Dedifferentiated amniotic fluid mesenchymal stem cell (primary cell): Measurements from ENCODE around the gene LRRC8D.

ENCODE experiments used
- DNase-seq: peaks from one replicate; pipeline ENCODE4 v3.0.0-alpha.2; 2016; ENCODE audit errors: extremely low spot score

The LRRC8D gene

DNA sequence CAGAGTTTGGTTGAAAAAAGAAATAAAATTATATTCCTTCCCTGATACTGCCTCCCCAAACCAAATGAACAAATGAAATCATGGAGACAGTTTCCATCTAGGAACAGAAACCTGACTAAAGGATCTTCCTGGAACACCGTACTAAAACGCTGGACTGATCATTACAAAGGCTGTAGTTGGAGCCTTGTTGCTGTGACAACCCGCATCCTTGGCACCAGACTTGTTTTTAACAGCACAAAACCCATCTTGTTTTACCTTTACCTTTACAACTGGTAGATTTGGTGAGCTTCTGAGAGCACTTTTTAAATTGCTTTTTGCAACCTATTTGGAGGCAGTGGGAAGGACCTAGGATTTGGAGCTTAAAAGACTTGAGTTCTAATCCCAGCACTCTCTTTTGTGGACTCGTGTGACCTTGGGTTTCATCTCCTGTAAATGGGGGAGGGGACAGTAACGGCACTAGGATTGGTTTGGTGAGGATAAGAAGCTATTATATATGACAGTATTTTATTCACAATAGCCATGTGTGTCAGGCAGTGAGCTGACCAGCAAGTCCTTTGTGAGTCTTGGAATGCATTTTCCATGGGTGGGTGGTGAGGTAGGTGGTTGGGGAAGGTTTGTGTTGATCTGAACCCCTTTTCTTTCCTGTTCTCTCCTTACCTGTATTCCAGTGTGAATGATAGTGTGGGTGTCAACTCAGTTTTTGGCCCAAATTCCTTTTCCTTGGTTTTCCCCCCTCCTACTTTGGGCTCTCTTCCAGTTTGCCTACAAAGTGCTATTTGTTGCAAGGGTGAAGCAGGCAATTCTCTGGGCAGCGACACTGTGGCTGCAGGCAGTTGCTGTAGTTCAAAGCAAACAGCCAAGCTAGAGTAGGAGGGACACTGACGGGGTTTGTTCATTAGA lies 12.6 kb downstream of the LRRC8D start:
- no peak for DNase-seq

DNA sequence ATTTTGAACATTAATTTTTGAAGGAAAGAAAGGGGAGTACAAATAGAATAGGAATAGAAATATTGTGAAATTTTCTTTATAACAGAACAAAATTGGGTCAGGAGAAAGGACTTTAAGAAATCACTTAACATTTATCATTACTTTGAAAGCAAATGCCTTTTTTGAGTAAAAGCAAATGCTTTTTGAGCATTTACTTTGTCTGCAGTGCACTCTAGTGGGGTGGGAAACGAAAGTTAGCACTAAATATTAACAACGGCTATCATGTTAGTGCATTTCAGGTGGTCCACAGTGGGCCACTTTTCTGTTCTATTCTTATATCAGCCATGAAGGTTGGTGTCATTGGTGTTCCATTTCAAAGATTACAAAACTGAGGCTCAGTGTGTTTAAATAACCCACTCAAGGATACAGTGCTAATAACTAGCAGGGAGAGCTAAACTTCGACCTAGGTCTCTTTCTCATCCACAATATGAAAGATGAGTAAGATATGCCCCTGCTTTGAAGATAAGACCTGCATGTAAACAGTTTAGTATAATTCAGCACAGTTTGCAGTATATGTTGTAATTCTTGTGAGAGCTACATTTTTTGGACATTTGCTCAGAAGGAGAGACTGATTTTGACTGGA lies 13.4 kb downstream of the LRRC8D start:
- DNase-seq = no peak

DNA sequence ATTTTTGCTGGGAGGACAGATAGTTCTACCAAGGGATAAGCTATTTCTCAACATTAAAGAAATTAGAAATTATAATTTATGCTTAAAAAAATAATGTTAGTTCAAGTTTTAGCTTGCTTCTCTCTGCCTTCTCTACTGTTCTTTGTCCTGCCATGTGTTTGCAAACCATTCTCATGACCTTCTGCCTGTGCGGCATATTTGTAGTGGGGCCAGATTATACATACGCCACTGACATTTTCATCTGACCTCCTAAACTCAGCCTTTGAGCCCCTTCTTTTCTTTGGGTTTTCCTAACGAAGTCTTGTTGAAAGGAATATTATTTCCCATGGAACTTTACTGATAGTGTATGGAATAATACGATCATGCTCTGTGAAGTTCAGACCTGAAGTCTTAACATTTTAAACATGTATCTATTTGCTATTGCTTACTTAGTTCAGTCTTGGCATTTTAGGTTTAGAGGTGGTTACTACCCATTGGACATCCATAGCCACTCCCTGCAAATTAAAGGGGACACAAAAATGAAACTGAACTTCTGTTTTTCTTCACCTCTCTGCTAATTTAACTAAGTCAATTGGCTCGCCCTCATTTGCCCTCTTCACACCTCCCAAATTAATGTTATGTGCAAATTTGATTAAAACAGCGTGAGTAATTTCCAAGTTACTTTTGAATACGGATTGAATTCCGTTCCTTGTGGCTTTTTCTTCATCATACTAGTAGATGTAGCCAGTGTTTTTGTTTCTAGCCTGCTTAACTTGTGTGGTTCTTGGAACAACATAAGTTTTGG lies 15.6 kb downstream of the LRRC8D start:
- DNase-seq = no peak

DNA sequence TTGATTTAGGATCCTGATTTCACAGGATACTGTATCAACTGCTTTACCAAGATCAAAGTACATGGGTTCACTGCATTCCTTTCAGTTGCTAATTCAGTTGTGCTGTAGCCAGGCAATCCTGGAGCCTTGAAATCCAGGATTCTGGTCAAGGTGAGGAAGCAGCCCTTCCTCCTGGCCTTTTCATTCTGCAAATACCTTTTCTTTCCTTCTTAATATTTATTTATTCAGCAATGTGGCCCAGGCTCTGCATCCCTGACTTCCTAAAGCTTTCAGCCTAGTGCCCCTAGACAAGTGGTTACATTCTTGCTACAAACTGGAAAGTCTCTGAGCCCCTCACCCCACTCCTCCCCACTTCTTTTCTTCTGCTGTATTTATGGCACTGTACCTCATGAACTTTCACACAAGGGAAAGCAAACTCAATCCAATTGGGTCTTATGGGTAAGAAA lies 16.2 kb downstream of the LRRC8D start:
- no peak for DNase-seq

DNA sequence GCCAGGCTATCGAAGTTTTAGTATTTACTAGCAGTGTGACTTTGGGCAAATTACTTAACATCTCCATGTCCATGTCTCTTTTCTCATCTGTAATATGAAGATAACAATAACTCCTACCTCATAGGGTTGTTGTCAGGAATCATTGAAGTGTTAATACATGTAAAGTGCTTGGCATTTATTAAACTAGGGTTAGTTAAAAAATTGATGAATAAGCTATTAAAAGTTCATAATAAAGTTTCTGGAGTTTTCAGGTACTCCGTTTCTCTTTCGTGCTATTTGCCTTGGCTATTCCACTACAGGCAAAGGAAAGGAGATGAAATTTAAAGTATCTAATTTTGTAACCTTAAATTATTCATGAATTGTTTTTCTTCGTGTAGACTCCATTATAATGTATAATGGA lies 16.7 kb downstream of the LRRC8D start:
- no peak for DNase-seq

DNA sequence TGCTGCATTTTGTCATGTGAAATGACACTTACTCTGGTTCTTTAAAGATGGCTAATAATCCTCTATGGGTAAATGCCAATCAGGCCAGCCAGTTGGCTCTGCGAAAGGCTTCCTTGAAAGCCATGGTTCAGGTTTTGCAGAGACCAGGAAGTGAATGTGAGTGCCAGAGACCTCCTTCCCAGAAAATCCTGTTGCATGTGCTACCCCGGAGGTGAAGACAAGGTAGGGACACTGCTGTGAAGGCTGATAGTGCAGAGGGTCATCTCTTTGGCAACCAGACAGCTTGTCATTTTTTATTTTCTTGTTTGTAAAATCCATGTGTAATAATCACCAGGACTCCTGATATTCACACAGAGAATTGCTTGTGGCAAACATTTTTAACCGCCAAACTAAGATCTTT lies 18.7 kb downstream of the LRRC8D start:
- DNase-seq = no peak

DNA sequence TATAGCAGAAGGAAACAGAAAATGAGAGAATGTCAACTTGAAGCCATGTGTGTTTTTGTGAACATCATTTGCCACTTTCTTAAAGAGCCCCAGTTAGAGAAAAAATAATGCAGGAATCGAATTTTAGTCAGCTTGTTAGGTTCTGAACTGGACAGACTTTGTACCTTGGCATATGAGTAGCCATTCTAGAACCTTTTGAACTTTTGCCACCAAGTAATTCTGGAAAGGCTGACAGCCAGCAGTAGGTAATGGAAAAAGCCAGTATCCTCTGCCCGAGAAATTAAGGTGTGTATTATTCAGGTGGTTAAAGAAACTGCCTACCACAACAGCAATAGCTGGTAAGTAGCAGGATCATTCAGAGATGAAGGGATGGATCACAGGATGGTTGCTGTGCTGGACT lies 20.7 kb downstream of the LRRC8D start:
- no peak for DNase-seq

DNA sequence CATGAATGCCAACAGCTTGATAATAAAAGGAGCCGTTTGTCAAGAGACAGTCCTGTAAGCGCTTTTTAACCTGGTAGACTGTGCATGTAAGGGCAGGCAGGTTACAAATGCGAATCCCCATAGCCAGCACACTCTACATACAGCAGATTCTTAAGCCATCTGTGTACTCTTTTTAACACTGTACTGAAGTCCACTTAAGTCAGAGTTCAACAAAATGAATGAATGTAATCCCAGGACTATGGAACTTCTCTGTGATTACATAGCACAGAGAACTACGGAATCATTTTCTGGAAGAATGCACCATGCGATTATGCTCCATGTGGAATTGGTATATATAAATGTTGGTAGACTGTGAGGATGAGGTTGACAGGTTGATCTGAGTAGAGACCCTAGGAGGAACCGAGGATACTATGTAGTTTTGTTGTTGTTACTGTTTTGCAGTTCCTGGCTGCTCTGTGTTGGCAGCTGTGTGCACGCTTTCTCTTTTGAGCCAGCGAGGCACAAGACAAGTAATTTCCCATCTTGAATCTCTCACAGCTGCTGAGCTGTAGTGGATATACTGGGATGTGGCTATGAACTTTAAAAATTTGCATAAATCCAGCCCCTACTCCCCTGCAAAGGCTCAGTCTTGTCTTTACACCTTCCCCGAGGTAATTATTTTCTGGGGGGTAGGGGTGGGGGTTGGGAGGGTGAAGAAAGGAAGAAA lies 21.9 kb downstream of the LRRC8D start:
- DNase-seq = peak; percentile 28

DNA sequence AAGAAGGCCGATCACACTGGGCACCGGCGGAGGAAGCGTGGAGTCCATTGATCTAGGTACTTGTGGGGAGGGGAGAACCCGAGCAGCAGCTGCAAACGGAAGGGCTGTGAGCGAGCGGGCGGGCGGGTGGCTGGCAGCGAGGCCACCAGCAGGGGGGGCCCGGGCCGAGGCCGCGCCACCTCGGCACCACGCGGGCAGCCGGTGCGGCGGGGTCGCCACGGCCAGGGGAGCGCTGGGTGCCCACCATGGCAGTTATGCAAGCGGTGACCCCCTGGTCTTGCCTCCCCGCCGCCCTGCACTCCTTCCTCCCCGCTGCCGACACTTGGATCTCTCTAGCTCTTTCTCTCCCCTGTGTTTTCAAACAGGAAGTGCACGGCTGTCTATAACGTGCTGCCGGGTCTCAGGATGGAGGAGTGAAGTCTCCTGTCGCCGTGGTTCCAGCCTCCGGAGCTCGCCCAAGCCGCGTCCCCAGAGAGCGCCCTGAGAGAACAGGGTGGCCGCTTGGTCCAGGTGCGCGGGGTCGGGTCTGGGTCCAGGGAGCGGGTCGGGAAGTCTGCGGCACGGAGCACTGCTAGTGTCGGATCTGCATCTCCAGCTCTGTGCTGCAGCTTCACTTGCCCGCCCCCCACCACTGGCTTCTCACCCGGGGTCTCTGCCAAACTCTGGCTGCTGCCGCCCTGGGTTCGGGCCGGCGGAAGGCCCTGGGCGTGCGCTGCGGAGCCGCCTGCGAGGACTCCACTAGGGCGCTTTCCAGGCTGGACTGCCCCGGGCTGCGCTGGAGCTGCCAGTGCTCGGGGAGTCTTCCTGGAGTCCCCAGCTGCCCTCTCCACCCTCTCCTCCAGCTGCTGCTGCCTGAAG lies 22.7 kb downstream of the LRRC8D start:
- peak; percentile 36 for DNase-seq

DNA sequence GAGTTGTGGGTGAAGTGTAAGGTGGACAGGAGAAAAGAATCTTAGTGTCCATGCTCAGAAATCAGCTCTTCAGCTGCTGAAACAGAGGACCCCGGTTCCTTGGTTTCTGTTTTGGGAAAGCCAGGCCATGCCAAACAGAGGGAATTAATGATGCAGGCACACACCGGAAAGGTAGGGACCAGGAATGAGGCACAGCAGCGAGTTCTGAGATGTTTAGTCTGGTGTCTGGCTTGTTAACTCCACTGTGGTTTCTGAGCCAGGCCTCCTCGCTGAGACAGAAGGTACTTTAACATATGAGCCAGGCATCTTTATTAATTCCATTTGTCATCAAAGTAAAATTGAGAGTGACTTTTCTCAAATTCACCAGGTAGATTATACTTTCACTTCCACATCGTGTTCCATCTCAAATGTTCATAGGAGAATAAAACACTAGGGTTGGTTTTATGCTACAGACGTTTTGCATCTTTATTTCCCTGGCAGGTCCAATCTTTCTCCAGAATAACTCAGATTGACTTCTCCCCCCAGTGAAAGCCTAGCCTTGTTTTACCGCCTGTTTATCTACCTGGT lies 23.5 kb downstream of the LRRC8D start:
- no peak for DNase-seq

DNA sequence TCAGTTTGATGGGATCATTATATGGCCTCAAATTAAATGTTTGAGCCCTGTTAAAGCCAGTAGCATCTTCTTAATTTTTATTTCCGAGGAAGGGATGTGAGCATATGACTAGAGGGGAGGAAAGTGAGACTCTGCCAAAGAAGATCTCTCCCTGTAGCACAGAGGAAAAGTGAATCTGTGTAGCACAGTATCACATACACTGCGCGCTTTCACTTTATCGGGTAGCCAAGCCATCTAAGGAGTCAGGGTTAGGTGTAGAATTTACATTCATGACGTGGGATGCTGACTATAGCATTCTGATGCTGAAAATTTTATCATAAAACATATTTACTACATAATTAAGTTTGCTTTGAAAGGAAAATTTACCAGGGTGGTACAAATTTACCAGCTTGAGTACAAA lies 24.0 kb downstream of the LRRC8D start:
- no peak for DNase-seq

DNA sequence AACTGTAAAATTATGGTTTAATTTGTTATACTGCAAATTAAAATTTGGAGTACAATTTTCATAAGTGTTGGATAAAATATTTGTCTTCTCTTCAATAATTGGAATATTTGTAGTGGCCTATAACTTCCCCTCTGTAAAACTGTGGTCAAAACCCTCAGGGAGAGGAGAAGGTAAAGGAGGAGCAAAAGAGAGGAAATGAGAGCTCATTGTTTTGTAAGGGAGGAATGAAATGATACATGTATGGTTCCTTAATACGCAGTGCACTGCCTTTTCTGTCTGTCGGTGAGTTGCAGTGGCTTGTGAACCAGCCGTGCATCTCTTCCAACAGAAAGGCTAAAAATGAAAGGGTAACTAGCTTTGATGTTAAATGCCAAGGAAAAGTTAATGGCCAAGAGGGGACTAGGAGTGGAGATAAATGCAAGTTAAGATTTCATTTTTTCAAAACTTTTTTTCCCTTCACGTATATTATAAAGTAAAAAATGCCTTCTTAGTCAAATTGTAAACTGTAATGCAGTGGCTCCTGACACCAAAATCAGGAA lies 26.4 kb downstream of the LRRC8D start:
- no peak for DNase-seq

DNA sequence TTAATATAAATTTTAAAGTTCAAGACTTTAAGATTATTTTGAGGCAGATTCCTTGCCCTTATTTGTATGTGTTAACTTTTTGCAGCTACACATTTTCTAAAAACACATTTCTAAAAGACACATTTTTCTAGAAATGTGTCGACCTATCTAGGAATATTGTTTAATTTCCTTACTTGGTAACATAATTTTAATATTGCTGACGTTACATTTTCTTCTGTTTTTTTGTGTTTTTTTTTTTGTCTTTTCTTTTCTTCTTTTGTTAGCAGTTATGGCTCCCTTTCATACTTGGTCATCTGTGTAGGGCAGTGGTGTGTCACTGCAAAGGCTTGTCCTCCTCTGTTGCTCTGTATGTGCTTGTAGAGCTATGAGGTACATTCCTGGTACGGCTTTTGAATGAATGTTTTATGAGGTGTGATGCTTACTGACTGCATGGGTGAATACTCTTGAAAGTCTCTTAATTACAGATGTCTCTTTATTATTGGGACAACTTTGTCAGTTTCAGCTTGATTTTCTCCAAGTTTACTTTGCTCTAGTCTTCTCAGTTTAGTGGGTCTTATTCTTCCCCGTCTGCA lies 30.1 kb downstream of the LRRC8D start:
- DNase-seq = no peak

DNA sequence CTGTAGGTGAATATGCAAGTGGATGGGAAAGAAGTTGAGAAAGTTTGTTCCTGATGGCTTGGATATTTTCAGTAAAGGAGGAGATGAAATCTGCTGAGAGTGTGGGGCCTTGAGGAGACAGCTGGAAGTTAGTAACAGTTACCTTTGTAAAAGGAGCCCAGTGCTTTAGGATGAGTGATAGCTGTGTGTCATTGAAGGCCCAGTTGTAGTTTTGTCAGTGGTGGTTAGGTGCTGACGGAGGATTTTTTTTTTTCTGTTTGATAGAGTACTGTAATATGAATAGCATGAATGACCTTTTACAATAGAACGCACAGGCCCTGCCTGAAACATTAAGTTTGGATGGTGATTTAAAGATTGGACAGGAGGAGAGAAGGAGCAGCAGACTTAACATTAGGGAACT lies 33.3 kb downstream of the LRRC8D start:
- no peak for DNase-seq

DNA sequence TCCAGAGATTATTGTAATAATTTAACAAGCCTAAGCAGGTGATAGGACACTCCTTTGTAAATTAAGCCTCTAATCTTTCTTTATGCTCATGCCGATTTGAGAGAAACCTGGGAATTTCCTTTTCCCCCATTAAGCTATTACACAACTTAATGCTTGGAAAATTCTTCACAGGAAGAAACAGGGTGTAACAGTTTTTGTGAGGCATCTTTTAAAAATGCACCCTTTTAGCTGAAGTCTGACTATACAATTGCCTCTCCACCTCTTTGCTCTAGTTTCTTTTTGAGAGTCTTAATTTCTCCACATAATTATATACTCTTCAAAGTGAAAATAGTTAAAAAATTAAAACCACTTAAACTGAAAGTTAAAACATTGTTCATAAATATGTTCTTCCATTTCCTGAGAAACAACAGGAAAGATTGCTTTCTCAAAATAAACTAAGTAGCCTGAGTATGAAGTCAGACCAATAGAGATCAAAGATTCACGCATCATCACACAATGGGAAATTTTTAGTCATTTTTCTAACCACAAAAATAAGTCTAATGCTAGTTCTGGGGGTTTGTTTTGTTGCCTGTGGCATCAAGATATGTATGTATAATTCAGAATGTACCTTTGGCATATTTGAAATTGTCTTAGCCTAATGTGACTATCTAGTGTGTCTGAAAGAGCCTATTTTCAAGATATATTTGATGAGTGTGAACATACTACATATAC lies 34.7 kb downstream of the LRRC8D start:
- DNase-seq = peak; percentile 47

DNA sequence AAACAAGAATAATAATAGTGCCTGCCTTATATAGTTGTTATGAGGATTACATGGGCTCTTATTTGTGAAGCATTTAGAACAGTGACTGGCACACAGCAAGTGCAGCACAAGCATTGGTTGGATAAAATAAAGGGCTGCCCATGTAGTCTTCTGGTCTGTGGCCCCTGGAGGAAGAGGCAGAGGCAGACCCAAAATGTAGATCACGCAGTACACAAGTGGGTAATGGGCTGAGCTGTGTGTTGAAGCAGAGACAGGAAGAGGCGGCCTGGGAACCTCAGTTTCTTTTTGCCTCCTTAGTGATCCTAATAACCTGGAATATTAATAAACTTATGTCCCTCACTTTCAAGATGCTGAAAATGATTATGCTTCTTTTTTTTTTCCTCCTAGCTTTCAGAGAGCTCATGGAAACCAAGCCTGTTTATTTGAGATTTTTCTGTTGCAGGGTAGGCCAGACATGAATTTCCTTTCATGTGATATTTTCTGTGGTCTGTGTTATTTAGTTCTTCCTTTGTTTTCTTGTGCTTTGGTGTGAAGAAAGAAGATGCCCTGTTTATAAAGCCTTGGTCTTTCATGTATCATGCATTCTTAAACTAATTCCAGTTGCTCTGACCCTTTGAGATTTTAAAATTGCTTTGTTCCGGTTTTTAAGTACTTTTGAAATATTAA lies 42.5 kb downstream of the LRRC8D start:
- no peak for DNase-seq

DNA sequence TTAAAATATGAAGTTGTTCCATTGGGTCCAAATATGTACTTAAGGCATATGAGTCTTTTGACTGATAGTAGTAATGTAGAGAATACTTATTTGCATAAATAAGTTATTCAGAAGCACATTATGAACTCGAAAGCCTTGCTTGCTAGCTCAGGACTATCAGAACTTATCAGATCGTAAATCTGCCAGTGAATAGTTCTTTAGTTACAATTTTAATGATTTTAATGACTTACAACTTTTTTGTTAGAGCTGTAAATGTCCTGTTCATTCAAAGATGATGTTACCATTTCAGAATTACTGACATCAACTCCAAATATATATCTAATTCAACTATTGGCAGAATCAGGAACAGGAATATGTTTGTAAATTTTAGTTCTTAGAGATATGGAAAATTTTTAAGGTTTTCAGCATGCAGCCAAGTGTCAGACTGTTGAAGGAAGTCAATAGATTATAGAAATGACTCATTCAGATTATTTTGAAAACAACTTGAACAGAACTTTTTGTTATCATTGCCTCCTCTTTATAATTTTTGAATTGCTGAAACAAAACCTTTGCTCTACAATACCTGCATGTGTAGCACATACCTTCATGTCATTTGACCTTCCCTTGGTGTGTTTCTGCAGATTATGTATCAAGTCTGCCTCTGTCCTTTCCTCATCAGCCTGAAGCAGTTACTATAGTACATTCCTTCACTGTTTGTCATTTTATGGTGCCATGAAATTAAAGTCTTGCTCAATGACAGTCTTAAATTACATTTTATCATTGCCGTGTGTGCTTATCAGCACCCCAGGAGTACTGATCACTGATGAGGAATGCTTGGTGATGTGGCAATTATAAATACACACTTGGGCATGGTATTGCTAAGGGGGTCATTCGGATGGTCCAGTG lies 44.9 kb downstream of the LRRC8D start:
- peak; percentile 40 for DNase-seq

DNA sequence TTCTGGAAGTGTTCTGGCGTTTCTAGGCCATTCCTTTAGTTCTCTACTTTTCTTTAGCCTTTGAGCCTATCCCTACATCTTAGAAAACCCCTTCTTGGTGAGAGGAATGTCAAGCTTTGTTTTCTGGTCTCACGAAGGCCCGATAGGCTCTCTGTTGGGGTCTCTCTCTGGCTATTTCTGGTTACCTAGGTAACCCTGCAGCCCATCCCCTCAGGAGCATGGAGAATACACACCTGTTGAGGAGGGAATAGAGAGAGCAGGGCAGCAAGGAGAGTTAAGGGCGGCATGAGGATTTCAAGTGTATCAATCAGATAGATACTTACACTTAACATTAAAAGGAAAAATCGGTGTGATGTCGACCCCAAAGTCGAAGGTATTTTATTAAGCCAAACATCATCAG lies 45.7 kb downstream of the LRRC8D start:
- DNase-seq = no peak
